Suppressor macrophage treated with lipopolysaccharide for 1 hour (primary cell): Measurements from ENCODE around the gene ACOXL.

Experiments
- DNase-seq, 3 donors: peaks; one replicate each; pipeline ENCODE4 v3.0.0-alpha.2; 2020 to 2022

ACOXL gene

GRCh38 chr2:110858993-110859701 is 126.8 kb downstream of the ACOXL start:
- DNase-seq = no peak

- DNase-seq = no peak
Observed at GRCh38 chr2:110860630-110861029, 128.3 kb downstream of the ACOXL start.

DNA sequence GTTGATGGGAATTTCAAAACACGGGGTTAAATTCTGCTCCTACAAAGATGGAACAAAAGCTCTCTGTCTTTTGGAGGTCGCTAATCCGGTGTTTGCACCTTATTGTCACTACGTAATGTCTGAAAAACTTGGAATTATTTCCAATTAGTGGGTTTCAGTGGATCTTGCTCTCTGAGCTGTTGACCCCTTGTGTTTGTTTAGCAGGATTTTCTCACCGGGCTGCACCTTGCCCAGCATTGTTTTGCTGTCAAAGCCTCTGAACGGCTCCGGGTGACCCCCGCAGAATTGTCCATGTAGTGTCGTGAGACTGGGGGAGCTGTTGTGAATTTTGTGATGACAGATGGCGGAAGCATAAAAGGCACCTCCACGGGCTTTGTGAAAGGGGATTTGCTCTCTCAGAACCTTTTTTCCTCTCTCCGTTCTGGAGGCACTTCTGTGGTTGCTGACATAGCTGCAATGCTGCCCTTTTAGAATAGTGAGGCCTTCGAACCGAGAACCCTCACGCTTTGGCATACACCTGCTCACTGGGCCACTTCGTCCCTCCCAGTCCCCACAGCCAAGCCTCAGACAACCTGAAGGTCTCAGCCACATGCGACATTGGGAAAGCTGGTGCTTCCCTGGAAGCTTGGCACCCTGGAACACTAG is 129.4 kb downstream of the ACOXL start:
- DNase-seq = no peak

DNA sequence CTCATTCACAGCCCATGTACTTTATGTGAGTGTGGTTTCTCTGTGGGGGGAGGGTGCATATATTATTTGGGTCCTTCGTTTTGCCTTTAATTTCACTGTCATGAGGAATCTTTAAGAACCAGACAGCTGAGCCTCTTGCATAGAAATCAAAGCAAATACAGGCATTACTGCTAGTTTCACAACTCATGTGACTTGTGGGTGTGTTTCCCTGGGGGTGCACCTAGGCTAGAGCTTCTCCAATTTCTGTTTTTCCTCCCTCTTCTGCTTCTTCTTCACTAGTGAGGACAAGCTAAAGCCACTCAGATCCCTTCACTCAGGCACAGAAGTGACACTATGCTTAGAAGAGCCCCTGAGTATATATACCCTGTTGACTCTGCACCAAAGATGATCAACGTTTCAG is 131.4 kb downstream of the ACOXL start:
- no peak for DNase-seq

DNA sequence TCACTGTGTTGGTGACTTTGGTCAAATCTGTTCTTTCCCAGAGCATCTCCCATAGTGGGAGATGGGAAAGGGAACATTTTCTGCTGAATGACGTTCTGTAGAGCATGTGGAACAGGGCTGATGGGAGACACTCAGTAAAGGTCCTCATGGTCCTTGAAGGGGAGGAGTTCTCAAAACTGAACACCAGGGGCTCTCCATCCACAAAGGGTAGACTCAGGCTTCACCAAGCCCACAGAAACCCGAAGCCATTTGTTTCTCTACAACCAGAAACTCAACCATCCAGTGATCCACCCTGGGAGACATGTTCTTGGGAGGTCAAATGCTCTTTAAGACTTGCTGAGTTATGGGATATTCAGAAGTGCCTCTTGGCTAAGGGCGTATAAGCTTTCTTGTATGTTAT is 131.8 kb downstream of the ACOXL start:
- no peak for DNase-seq

DNA sequence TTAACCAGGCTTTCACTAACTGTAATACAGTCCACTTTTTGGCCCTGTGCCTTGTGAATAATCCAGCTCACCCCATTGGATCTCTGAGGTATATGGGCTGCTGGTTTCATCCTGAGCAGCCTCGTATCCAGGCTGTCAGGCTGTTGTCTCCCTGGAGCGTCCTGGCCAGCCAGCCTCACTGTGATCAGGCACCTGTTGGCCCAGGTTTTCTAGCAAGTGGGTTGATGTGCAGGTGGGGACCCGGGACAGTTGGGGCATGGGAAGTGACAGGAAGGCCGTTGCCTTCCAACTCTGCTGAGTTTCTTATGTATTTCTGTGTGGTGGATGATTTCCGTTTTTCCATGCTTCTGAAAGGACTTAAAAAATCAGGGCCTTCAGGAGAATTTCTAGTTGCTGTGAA is 132.4 kb downstream of the ACOXL start:
- DNase-seq = no peak

DNA sequence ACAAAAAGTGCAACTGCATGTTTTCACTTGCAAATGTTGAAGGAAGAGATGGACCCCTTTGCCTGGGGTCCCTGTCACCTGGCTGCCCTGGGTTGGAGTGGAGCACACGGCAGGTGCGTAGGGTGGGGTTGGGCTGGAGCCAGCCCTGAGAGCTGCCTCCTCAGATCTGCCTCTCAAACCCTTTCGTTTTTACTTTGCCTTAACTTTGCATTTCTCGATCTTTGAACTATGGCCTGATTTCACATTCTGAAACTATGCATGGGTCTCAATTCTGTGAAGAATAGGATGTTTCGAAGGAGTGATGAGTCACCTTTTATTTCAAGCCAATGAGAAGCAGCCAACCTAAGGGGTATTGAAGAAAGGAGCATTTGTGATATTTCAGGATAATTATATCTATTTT is 132.8 kb downstream of the ACOXL start:
- DNase-seq = no peak

DNA sequence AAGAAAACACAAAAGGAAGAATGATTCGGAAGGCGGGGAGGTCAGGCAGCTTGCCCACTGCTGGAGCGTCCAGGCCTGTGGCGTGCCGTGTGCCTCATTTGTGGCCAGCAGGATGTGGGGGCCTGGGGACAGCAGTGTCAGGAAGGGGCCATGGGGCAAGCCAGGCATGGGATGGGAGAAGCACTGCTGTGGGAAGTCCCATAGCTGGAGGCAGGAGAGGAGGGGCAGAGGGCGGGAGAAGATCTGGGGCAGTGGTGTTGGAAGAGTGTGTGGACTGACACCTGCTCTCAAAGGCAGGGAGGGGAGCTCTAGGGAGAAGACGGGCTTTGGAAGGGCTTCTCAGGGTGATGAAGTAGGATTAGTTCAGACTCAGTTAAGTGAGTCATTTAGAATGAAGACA is 133.7 kb downstream of the ACOXL start:
- no peak for DNase-seq

- DNase-seq = no peak
Observed at GRCh38 chr2:110866466-110866865, 134.1 kb downstream of the ACOXL start.

- no peak for DNase-seq
Observed at GRCh38 chr2:110867078-110867477, 134.7 kb downstream of the ACOXL start.

- DNase-seq = no peak
Observed at GRCh38 chr2:110868971-110869370, 136.6 kb downstream of the ACOXL start.

DNA sequence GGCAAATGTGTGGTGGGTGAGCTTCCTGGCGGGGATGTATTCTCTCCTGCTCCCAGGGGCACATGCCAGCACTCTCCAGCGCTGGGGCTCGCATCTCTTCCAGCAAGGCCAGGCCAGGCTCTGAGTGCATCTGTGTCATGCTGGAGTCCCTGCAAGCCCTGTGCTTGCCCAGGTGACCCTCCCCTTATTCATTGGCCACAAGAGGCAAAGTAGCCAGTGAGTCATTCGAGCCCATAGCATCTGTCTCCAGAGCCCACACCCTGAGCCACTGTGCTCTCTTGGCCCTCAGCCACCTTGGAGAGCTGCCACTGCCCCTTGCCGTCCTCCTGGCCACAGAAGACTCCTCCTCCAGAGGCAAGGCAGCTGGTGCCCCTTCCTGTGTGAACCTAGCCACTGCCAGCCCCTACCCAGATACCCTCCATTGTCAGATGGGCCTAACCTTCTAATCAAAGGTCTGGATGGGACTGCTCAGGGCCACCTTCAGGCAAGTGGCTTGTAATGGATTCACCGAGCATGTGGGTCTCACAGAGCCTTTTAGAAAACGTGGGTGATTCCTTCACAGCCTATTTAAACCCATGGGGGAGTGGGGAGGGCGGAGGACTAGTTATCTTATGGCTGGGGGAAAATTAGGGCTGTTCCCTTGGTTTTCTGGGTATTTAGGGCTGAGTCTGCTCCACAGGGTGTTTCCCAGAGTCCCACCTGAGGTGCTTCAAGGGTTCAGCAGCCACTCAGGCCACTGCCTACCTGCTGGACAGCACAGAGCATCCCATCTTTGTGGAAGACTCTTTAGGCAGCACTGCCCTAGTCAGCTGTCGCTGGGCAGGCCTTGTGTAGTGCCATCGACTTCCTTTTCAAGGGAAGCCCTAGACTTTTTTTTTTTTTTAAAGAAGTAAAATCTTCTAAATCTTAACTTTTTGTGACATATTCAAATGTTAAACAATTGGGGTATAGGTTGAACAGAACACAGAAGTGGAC is 137.4 kb downstream of the ACOXL start:
- DNase-seq = no peak

GRCh38 chr2:110870545-110870944 is 138.2 kb downstream of the ACOXL start:
- no peak for DNase-seq

DNA sequence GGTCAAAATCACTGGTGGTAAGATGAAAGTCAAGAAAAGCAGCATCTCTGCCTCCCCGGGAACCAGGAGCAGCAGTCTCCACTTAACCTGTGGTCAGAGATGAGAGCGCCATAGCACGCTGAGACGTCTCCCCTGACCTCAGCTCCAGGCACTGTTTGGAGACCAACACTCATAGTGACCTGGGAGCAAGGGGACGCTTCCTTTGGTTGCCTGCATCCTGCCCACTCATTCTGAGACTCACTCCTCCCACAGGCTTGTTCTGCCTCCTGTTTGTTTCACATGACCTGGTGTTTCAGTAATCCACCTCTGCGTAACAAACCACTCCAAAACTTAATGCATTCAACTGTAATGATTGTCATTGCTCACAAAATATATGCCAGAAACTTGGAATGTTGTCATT is 139.3 kb downstream of the ACOXL start:
- DNase-seq = no peak

DNA sequence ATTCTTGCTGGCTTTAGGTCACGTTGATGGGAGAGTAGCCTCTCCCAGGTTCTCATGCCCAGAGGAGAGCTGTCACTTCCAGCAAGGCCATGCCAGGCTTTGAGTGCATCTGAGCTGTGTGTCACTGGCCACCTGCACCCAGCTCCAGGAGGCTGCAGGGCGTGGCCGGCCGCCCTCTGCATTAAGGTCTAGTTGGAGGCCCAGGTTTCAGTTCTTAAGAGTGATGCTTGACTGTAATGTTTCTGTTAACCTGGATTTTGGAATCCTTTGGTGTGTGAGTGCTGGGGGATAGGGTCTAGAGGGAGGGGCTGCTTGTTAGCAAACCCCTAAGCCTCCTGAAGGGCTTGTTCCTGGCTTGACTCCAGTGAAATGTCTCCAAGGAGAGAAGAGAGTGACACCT is 140.1 kb downstream of the ACOXL start:
- no peak for DNase-seq

DNA sequence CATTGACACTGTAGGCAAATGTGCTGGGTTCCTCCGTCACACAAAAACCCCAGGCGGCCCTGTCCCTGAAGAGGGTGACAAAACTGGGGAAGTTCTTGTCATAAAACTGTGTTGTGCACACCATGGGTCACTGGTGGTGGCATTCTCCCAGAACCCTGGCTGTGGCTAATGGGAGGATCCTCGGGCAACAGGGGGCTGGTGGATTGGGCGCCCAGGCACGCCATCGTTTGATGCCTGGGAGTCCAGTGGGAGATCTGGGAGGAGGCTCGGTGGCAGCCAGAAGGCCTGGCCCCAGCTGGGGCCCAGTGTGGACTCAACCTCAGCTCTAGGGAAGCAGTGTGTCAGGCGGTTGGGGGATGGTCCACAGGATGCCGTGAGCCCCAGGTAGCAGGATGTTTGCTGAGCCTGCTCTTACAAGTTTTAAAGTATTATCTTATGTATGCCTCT is 140.7 kb downstream of the ACOXL start:
- peak; percentile 21 to 35 (median 33) for DNase-seq

- DNase-seq = no peak
Observed at GRCh38 chr2:110873597-110874452, 141.5 kb downstream of the ACOXL start.

- peak; percentile 54 to 73 (median 69) for DNase-seq
Observed at GRCh38 chr2:110874453-110875383, 142.3 kb downstream of the ACOXL start.

- no peak for DNase-seq
Observed at GRCh38 chr2:110875384-110875725, 143.0 kb downstream of the ACOXL start.

- DNase-seq = no peak
Observed at GRCh38 chr2:110876167-110876999, 144.0 kb downstream of the ACOXL start.
